ENCODE results near the gene ARHGEF6.

DNA sequence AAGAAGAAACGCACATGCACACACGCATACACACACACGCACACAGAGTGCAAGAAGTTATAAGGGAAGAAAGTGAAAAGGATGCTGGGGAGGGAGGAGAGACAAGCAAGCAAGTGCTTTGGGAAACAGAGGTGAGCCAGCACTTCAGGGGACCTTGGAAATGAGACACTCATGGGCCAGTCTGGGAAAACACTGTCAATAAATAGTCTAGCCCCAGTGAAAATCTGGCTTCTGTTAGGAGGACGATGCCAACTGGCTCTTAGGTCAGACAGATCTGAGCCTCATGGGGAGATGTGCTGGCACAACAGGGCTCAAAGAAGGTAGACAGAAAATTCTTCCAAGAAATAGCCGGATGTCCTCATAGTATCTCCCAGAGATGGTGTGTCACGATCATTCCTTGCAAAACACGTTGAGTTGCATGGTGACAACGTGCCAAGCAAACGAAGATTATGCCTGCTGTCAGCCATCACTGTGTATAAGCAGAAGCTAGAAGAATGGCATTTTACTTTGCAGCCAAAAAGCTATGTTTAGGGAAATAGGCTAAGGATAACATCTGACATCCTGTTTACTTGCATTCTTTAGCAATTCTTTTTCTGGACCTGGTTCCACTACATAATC lies 557 bp upstream of the ARHGEF6 start:
- TF ChIP-seq, protein P1, sequence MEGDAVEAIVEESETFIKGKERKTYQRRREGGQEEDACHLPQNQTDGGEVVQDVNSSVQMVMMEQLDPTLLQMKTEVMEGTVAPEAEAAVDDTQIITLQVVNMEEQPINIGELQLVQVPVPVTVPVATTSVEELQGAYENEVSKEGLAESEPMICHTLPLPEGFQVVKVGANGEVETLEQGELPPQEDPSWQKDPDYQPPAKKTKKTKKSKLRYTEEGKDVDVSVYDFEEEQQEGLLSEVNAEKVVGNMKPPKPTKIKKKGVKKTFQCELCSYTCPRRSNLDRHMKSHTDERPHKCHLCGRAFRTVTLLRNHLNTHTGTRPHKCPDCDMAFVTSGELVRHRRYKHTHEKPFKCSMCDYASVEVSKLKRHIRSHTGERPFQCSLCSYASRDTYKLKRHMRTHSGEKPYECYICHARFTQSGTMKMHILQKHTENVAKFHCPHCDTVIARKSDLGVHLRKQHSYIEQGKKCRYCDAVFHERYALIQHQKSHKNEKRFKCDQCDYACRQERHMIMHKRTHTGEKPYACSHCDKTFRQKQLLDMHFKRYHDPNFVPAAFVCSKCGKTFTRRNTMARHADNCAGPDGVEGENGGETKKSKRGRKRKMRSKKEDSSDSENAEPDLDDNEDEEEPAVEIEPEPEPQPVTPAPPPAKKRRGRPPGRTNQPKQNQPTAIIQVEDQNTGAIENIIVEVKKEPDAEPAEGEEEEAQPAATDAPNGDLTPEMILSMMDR (IDR thresholded peaks at IDR 0.05; ENCODE audit: poor library complexity) = no peak
- TF ChIP-seq EZH2 (IDR thresholded peaks at IDR 0.05; ENCODE audit: borderline replicate concordance) (no peak), EZH2phosphoT487 (IDR thresholded peaks at IDR 0.05; ENCODE audit: low read depth, severe bottlenecking, unreplicated experiment) (no peak)

Measured in hepatocyte (in vitro differentiated cells).